T-helper 22 cell (primary cell): ENCODE data around the gene PKM.

ENCODE experiments used
- DNase-seq: peaks from one replicate; pipeline ENCODE4 v3.0.0-alpha.2; 2020; ENCODE audit warnings: low read depth

Gene PKM

DNA sequence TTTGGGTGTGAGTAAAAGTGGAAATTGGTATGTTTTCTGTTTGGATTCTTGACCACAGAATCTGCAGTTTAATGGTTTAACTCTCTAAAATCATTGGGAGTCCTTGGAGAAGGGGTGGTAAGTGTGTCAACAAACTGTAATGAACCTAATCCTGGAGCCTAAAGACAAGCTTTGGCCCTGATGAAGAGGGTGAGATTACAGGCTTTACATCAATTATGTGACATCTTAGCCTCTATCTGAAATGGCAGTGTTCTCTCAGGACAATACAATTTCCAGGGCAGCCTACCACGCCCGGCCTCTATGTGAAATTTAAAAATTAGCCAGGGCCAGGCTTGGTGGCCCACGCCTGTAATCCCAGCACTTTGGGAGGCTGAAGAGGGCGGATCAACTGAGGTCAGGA is 4.3 kb upstream of the PKM start:
- DNase-seq, result no peak

DNA sequence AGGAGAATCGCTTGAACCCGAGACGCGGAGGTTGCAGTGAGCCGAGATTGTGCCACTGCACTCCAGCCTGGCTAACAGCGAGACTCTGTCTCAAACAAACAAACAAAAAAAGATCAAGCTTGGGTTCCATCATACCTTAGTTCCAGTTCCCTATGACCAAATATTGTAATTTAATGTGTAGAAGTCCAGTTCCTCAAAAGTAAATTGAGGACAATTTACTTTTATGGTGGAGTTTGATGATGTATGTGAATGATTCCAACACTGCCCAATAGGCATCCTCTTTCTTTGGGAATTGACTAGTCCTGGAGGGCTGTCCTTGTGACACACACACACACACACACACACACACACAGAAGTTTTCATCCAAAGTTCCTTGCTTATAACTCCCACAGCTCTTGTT is 2.8 kb upstream of the PKM start:
- DNase-seq, result no peak

DNA sequence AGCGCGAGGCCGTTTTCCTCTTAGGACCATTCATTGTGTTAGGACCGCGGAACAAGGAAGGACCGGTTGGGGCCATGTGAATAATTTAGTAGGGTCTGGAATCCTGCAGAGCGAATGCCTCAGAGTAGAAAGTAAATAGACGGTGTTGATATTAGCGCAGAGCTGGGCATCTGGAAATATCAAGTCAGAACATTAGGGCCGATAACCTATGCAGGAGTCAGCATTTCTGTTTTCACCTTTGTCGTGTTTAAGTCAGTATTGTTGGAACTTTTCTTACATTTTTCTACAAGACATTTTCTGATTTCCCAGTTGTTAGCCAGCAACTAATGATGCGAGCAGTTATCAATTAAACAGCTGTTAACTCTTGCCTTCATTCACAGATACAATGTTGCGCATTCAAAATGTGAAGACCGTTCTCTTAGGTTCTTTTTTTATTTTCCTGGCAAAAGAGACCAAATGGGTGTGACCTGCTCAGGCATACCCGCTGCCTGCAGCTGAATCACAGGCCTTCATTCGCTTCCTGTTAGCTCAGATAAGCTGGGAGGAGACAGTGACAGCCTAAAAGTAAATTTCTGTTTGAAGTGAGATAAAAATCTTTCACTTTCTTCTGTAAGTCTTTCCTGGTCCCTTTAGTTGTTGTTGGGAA is 966 bp upstream of the PKM start:
- peak; percentile 64 for DNase-seq

DNA sequence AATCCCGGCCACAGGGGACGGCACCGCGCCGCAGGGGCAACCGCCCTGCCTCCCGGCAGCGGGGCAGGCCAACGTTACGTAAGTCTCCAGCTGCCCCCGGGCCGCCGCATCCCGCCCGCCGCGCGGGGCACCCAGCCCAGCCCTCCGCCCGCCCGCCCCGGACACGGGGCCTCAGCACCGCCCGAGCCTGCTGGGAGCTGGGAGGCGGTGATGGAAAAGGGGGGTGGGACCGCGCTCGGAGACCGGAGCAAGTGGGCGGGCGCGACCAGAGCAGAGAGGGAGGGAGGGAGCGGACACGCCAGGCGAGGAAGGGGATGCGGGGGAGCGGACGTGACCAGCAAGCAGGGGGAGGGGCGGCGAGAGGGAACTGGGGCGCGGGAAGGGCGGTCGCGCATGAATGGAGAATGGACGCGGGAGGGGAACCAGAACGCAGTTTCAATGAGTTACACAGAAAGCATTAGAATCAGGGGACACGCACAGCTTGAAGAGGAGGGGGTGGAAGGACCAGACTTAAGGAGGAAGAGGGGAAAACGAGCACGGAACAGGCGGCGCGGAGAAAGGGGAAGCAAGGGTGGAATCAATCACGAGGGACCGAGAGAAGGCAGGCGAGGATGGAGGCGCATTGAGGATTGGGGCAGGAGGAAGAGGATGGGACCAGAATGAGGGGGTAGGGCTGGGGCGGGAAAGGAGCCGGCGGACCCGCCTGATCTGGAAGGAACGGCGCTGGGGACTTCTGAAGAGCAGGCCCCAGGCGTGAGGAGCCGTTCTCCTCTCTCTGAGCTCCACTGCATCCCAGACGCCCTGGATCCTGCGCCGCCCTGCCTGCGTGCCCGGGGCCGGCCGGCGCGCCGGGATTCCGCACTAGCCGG is 559 bp downstream of the PKM start:
- peak; percentile 58 for DNase-seq

- no peak for DNase-seq
Observed at GRCh38 chr15:72229947-72230196, 1.1 kb downstream of the PKM start.

- peak; percentile 53 for DNase-seq
Observed at GRCh38 chr15:72229076-72229946, 1.7 kb downstream of the PKM start.

- DNase-seq, result no peak
Observed at GRCh38 chr15:72227720-72228119, 3.3 kb downstream of the PKM start.

DNA sequence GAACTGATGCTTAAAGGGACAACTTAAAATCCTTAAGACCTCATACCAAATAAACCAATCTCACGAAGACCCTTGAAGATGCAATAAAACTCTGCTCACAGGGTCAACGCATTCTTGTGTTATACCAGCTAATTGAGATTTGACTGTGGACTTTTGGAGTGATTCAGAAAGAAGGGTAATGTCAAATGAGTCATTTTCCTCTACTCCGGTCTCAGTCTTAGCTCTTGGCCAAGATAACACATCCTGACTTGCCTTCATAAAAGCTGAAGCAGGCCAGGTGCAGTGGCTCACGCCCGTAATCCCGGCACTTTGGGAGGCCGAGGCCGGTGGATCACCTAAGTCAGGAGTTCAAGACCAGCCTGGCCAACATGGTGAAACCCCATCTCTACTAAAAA is 3.8 kb downstream of the PKM start:
- peak; percentile 30 for DNase-seq

GRCh38 chr15:72223278-72223677 is 7.7 kb downstream of the PKM start:
- DNase-seq, result no peak

DNA sequence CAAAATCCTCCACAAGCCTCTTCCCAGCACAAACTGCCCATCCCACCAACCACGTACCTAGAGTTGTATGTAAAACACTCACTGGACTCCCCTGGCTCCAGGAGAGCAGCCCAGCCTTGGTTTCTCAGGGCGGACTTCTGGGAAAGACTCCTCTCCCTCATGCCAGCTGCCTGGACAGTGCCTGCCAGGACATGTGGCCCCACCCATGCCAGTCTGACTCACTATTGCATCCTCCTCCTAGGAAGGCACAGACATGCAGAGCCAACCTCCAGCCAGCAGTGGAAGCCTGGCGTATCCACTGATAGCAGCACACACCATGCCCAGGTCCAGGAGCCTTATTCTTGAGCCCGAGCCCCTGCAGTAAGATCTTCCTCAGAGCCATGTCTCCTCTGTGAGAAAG is 8.6 kb downstream of the PKM start:
- DNase-seq, result no peak

- DNase-seq, result no peak
Observed at GRCh38 chr15:72220687-72221086, 10.3 kb downstream of the PKM start.

DNA sequence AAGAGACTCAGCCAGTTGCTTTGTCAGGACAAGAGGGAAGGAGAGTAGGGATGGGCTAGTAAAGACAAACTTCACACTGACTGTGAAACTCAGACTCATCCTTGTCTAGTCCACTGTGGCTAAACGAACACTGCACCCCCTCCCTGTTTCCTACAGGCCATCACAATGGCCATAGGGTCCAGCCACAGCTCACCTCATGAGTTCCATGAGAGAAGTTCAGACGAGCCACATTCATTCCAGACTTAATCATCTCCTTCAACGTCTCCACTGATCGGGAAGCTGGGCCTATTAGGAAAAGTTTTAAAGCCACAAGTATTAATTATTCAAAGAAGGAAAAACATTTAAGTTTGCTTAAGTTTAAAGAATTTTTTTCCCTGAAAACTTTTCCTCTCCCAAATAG is 13.8 kb downstream of the PKM start:
- no peak for DNase-seq

DNA sequence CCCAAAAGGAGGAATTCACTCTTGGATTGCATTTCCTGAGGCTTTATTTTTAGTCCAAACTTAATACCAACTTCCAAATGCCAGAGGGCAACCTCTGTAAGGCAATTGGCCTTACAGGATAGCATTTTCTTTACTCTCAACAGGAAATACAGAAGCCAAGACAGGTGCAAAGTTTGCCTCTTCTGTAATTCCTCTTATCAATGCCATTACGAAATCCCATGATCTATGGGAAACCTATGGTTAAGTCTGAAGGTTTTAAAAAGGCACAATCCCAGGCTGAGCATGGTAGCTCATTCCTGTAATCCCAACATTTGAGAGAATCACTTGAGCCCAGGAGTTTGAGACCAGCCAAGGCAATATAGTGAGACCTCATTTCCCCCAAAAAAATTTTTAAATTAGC is 14.9 kb downstream of the PKM start:
- DNase-seq, result no peak

DNA sequence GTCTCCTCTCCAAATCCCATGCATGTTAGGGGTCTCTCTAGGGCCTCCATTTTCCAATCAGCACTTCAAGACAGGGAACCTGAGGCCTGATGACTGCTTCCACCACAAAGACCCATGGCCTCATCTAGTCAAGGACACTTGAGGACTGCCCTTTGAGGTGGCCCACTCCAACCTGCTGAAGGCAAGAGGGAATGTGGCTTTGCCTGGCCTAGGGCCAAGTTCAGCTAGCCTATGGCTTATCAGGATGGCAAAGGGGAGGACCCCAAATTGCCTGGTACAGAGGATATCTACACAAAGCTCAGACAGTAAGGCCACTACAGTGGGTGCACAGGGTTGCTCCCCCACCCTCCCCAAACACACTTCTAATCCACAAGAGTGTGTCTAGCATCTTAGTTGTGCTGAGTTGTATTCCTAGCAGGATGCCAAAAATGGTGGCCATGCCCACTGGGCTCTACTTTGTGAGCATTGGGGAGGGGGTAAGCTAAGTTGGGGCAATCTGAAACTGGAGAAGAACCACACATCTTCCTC is 23.4 kb downstream of the PKM start:
- DNase-seq, result no peak

- no peak for DNase-seq
Observed at GRCh38 chr15:72206677-72207000, 24.4 kb downstream of the PKM start.

- no peak for DNase-seq
Observed at GRCh38 chr15:72205896-72206676, 24.9 kb downstream of the PKM start.

DNA sequence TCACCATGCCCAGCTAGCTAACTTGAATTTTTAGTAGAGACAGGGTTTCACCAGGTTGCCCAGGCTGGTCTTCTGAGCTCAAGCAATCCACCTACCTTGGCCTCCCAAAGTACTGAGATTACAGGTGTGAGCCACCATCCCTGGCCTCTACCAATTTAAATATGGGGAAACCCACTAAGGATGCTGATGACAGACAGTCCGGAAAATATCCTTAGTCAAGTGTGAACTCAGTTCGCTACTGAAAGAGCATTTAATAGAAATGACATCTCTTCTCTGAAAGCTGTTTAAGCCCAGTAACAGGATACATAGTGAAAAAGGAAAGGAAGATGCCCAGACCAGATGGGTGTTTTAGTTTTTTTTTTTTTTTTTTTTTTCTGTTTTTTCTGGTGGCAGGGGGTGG is 25.7 kb downstream of the PKM start:
- DNase-seq, result no peak

- no peak for DNase-seq
Observed at GRCh38 chr15:72203507-72203837, 27.5 kb downstream of the PKM start.

GRCh38 chr15:72202801-72203506 is 28.0 kb downstream of the PKM start:
- DNase-seq, result no peak

DNA sequence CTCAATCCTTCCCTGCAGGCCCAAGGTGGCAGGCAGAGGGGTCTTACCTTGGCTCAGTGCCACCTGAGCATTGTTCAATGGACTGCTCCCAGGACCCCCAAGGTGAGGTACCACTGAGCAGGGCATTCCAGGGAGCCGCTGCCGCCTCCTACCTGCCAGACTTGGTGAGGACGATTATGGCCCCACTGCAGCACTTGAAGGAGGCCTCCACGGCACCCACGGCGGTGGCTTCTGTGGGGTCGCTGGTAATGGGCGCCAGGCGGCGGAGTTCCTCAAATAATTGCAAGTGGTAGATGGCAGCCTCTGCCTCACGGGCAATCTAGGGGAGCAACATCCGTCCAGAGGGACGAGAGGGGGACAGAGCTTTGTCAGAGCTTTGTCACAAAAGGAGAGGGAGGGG is 28.7 kb downstream of the PKM start:
- no peak for DNase-seq

GRCh38 chr15:72201391-72201921 is 29.5 kb downstream of the PKM start:
- no peak for DNase-seq
